NCI-H1092 (cell line): Measurements from ENCODE around the gene USP47.

Experiments
- DNase-seq: peaks from one replicate; lab custom pipeline; 2025; lab: John Stamatoyannopoulos, UW

Gene USP47

GRCh38 chr11:11841723-11842420, at the start of gene USP47:
USP47 (plus strand) TSS chr11:11841972; CDS start chr11:11842186, 214 bp downstream.
- DNase-seq, result peak; percentile 85

GRCh38 chr11:11793073-11793472, 48.7 kb upstream of the USP47 start:
- DNase-seq, result no peak

DNA sequence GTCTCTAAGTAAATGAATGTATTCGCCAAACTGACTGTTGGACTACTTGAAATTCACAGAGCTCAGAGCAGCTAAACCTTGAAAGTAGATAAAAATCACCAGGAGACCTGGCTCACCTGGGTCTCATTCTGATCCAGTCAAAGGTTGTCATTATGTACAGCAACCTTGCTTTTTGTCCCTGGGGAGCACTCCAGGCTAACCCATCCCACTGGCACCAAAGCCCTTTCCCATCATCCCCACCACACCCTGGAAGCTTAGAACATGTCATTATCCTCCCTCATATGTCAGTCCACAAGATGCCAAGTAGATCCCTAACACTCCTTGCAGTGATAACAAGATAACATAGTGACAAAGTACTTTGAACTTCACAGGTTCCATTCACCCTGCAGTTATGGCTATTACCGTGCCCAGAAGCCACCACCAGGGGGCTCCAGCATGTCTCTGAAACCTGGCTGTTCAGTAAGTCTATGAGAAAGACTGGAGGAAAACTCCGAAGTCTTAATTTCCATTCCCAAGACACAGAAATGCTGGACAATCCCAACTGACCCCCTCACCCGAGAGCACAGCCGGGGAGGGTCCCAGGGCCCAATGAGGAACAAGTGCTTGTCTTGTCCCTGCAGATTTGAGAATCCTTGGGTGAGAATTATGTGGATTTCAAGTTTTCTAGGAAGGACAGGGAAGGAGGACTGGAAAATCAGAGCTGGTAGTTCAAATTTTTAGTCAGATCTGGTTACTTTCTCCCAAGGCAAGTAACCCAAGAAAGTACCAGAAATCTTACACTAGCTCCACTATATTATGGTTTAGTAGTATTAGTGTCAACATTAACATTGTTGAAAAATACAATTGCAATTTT, 43.0 kb upstream of the USP47 start:
- peak; percentile 63 for DNase-seq

- DNase-seq, result no peak
Observed at GRCh38 chr11:11805228-11805627, 36.5 kb upstream of the USP47 start.

DNA sequence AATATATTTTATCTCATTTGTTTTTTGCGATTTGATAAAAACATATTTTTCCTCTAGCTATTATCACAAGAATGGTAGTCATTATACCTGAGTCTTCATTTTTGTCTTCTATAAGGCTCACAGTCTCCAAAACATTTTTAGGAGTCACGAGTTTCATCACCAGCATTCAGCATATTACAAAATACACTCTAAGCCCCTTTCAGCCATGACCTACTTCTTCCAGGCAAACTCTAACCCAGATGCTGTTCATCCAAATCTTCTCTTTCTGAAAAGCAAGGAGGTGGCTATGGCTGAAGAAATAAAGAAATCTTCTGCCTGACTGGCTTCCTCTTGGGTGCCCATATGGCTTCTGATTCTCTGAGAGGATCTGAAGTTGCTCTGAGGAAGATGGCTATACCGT, 35.7 kb upstream of the USP47 start:
- no peak for DNase-seq

- DNase-seq, result no peak
Observed at GRCh38 chr11:11806586-11806985, 35.2 kb upstream of the USP47 start.

- DNase-seq, result no peak
Observed at GRCh38 chr11:11807811-11808782, 33.7 kb upstream of the USP47 start.

- DNase-seq, result no peak
Observed at GRCh38 chr11:11808992-11809615, 32.7 kb upstream of the USP47 start.

- DNase-seq, result no peak
Observed at GRCh38 chr11:11810764-11811726, 30.7 kb upstream of the USP47 start.

DNA sequence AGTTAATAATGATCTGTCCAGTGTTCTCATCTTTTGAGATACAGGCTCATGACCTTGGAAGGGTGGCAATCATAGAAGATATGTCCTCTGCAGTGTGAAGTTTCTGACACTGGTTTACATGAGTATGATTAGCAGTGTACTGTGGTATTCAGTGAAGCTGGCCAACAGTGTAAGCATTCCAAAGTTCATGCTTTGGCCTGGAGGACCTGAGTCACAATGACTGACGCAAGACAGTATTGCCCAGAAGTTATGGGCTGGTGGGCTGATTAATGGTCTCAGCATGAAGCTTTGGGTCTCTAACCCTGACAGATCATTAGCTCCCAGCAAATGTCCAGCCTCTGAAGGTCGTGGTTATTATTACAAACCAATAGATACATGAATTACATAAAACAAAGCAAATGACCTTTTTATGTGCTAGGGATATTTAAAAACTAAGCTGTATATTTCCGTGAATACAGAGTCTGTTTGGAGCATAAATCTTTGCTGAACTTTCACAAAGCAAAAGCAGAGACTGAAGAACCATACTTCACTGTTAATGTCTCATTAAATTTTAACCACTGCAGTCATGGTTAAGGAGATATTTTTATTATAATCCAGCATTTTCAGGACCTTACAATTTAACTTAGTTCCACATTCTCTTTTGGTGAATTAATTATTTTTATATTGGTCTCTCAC, 28.3 kb upstream of the USP47 start:
- DNase-seq, result no peak

DNA sequence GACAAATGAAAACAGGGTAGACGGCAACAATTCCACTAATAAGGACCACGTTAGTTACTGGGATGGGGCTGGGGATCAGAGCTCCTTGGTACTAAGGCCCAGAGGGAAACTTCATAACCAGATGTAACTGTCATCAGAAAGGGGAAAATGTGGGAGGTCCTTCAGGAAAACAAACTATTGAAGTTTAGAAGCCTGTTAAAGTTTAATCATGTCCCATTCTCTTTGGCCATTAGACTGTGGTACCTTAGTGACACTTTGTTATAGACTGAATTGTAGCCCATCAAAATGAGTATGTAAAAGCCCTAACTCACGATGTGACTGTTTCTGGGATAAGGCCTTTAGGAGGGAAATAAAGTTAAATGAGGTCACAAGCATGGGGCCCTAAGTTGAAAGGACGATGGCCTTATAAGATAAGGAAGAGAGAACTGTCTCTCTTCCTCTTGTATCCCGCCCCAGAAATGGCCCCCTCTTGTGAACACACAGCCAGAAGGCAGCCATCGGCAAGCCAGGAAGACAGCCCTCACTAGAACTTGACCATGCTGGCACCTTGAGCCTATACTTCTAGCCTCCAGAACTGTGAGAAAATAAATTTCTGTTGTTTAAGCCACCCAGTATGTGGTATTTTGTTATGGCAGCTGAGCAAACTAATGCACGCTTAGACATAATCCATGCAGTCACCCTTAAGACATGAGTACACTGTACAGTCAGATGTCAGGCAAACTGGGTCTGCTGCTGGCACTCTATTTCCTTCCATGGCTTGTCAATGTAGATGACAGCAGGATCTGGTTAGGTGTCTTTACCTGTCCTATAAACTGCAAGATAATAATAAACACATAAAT, 26.9 kb upstream of the USP47 start:
- no peak for DNase-seq

DNA sequence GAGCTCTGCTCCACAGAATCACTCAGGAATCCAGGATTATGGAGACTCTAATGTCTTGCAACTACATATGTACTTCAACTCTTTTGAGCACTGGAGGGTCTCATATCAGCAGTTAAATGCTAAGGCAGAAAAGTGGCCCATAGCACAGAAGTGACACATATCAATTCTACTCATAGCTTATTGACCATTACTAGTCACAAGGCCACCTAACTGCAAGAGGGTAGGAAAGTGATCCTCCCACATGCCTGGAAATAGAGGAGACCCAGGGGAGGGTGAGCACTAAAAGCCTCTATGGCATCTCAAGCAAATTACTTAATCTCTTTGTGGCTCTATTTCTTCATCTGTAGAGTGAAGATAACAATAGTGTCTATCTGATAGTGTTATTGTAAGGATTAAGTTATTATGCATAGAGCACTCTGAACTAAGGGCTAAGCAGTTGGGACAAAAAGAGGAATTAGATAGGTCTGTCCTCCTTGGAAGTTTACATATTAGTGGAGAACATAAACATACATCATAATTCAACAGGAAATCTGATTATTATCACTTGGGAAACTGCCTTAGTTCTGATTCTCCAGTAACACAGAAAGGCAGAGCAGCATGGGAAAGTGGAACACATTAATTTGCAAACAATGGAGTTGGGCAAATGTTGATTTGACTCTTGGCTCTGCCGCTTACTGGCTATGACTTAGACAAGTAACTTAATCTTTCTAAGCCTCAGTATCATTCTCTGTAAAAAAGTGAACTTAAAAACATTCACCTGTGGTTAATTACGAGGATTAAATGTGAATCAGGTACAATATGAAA, 25.1 kb upstream of the USP47 start:
- no peak for DNase-seq

- DNase-seq, result no peak
Observed at GRCh38 chr11:11817957-11818356, 23.8 kb upstream of the USP47 start.

DNA sequence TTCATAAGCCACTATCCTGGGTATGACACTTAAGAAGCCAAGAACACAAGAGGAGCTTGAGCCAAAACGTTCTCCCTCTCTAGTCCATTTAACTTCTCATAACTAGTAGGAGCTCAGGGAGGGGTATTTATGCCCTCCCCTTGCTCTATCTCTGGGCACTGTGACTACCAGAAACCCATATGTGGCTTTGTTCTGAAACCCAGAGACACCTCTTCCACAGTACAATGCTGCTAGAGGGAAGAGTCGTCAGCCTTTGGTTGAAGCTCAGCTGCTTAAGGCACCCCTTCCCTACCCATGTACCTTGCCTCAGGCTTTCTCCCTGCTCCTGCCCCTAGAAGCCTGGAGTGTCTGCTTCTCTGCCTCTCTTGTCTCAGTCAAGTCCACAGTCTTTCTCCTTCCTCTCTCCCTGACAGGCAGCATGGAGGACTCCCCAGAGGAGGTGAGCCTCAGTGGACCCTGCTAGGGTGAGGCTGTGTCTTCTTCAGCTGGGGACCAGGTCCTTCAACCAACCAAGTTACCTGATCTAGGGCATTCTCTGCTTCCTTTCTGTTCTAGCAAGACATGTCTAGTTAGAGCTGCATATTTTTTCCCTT, 23.1 kb upstream of the USP47 start:
- DNase-seq, result no peak

GRCh38 chr11:11821899-11822298, 19.9 kb upstream of the USP47 start:
- no peak for DNase-seq

DNA sequence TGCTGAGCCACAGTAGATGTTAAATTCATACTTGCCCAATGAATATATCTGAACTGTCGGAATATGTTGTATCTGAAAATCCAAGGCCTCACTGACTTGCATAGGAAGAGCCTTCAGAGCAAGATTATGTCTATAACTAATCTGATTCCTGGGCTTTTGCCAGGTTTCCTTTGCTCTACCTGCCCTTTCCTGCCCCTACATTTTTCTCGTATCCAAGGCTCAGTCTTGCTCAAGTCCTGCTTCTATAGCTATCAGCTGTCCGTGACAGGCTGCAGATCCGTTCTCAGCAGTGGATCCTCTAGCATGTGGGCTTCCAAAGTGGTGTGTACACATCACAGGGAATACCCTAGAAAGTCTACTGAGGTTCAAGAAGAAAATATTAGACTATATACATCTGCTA, 18.8 kb upstream of the USP47 start:
- no peak for DNase-seq

GRCh38 chr11:11826260-11826659, 15.5 kb upstream of the USP47 start:
- no peak for DNase-seq

- DNase-seq, result no peak
Observed at GRCh38 chr11:11827272-11827671, 14.5 kb upstream of the USP47 start.
